ENCODE results near the gene HIP1R. TPM values are rescaled to one million over a fixed set of nuclear protein-coding genes. Genes with fewer than 3 reads are reported as not detected.

The HIP1R gene
- total and polyA plus RNA-seq, 2 of the 13 experiments (the other 11 are each of a cell fraction or from before 2014, with no cell fraction given), result 18.4 to 25.5 TPM

- TF ChIP-seq HDAC1 (CRISPR knock-in tag; IDR thresholded peaks at IDR 0.05) (0 out of 2 replicates have a peak, but pooled peaks have one; percentile 41), RORA (CRISPR knock-in tag; IDR thresholded peaks at IDR 0.05) (no peak), ZNF569 (CRISPR knock-in tag; IDR thresholded peaks at IDR 0.05; ENCODE audit: borderline replicate concordance) (no peak), ZHX1 (CRISPR knock-in tag; IDR thresholded peaks at IDR 0.05; ENCODE audit: low read depth) (no peak), PBX3 (CRISPR knock-in tag; IDR thresholded peaks at IDR 0.05; ENCODE audit: borderline replicate concordance) (no peak), ZBTB39 (CRISPR knock-in tag; IDR thresholded peaks at IDR 0.05) (no peak), ARNT (IDR thresholded peaks at IDR 0.05) (no peak), CHD4 (IDR thresholded peaks at IDR 0.05; ENCODE audit: borderline replicate concordance, low read length) (no peak), ZNF775 (CRISPR knock-in tag; IDR thresholded peaks at IDR 0.05; ENCODE audit: borderline replicate concordance) (no peak), TGIF2 (CRISPR knock-in tag; IDR thresholded peaks at IDR 0.05) (no peak), ZNF235 (CRISPR knock-in tag; IDR thresholded peaks at IDR 0.05; ENCODE audit: borderline replicate concordance) (no peak), ZMYM4 (CRISPR knock-in tag; IDR thresholded peaks at IDR 0.05) (no peak), ZNF451 (CRISPR knock-in tag; IDR thresholded peaks at IDR 0.05) (no peak), ZBTB38 (CRISPR knock-in tag; IDR thresholded peaks at IDR 0.05) (peak; percentile 56; the same call in 1 of the 2 replicates), ZNF567 (CRISPR knock-in tag; IDR thresholded peaks at IDR 0.05; ENCODE audit: borderline replicate concordance) (no peak), PHF8 (CRISPR knock-in tag; IDR thresholded peaks at IDR 0.05) (no peak), PHF5A (CRISPR knock-in tag; IDR thresholded peaks at IDR 0.05; ENCODE audit: low read depth, unreplicated experiment) (no peak), MLX (CRISPR knock-in tag; IDR thresholded peaks at IDR 0.05) (no peak), POGZ (CRISPR knock-in tag; IDR thresholded peaks at IDR 0.05) (no peak), TEF (CRISPR knock-in tag; IDR thresholded peaks at IDR 0.05) (no peak), NFYB (CRISPR knock-in tag; IDR thresholded peaks at IDR 0.05) (peak; percentile 62; the same call in 1 of the 2 replicates), NFYC (CRISPR knock-in tag; IDR thresholded peaks at IDR 0.05) (no peak; the same call in 1 of the 2 replicates), ZC3H4 (CRISPR knock-in tag; IDR thresholded peaks at IDR 0.05; ENCODE audit: borderline replicate concordance) (no peak)
These were observed 30.3 kb downstream of the HIP1R start (continued) for GRCh38 chr12:122865268-122866231.

Measured in HepG2 (cell line).